K562 (cell line): ENCODE measurements around the gene YPEL1. TPM values are rescaled to one million over a fixed set of nuclear protein-coding genes. Genes with fewer than 3 reads are reported as not detected.
A peak's percentile ranks its signal among the peaks of the same experiment; 100 is the strongest.

Source experiments
- ATF1 ChIP-seq, 2 experiments: fragments of 450-650 bp in 1 of 2; IDR thresholded peaks; 2 replicates each; pipeline ENCODE4 v1.6.1; 2016; ENCODE audit warnings: missing compliant biosample characterization in 1 of 2, missing genetic modification characterization in 1 of 2
- CREB1 ChIP-seq, 2 experiments: sonication (generic) in 1 of 2; formaldehyde crosslinking in 1 of 2; IDR thresholded peaks; 2 replicates each; pipeline versions ENCODE4 v1.6.1 to v1.8.0; 2012 to 2022; ENCODE audit warnings: inconsistent platforms in 1 of 2, mild to moderate bottlenecking in 1 of 2, missing genetic modification reagents in 1 of 2, moderate library complexity in 1 of 2
- KAT2B ChIP-seq: IDR thresholded peaks from one replicate; pipeline ENCODE4 v1.6.1; 2012; ENCODE audit warnings: low read depth, mild to moderate bottlenecking, control low read depth, inconsistent platforms, low read length, moderate library complexity
- KDM4B ChIP-seq, 2 experiments: fragments of 450-650 bp in 1 of 2; sonication (generic) in 1 of 2; IDR thresholded peaks; 2 replicates each; pipeline ENCODE4 v1.6.1; 2016 to 2017; ENCODE audit warnings: borderline replicate concordance in 2 of 2, antibody characterized with exemption in 1 of 2, low read depth in 1 of 2, mild to moderate bottlenecking in 1 of 2
- KLF1 ChIP-seq: fragments of 450-650 bp; IDR thresholded peaks from 2 replicates; pipeline ENCODE4 v1.6.1; 2016; ENCODE audit warnings: missing genetic modification characterization, missing compliant biosample characterization
- L3MBTL2 ChIP-seq: fragments of 450-650 bp; IDR thresholded peaks from 2 replicates; pipeline ENCODE4 v1.6.1; 2016; ENCODE audit warnings: mild to moderate bottlenecking, moderate library complexity
- RB1 ChIP-seq: fragments of 450-650 bp; IDR thresholded peaks from 2 replicates; pipeline ENCODE4 v1.6.1; 2017; ENCODE audit warnings: low read depth, mild to moderate bottlenecking
- STAG1 ChIP-seq: sonication (generic); formaldehyde crosslinking; IDR thresholded peaks from 2 replicates; pipeline ENCODE4 v1.5.0; 2020; ENCODE audit warnings: missing genetic modification reagents, borderline replicate concordance
- ZNF184 ChIP-seq: sonication (generic); formaldehyde crosslinking; IDR thresholded peaks from 2 replicates; pipeline ENCODE4 v1.5.0; 2020; ENCODE audit warnings: missing genetic modification reagents
- polyA plus RNA-seq, 8 experiments: library from polyadenylated mRNA; depleted of rRNA in 4 of 8; stranded (reverse) in 5 of 8; unstranded in 3 of 8; fragments of >200 nt; fragmentation: Nextera tagmentation in 2 of 8; fragmentation: Illumina TruSeq in 1 of 8; extraction: Ambion mirVana in 2 of 8; extraction: Trizol in 1 of 8; gene quantifications; 2 replicates each; pipeline versions ENCODE4 v1.2.1 to v1.2.3, GENCODE V29; 2011 to 2014; ENCODE audit warnings: inconsistent platforms in 1 of 8, missing spikeins in 1 of 8
- total RNA-seq, 7 experiments: library from RNA; depleted of rRNA in 6 of 7; stranded (reverse); fragments of >200 nt in 6 of 7; fragmentation: Illumina TruSeq in 2 of 7; extraction: Trizol in 2 of 7; gene quantifications; 2 replicates each; pipeline versions ENCODE4 v1.2.1 to v1.2.3, GENCODE V29; 2011 to 2021; ENCODE audit warnings: low replicate concordance in 1 of 7
- TF ChIP-seq, protein P1 (sequence below): fragments of 450-650 bp; formaldehyde crosslinking; conservative IDR thresholded peaks from 2 replicates; pipeline ENCODE4 v1.4.0; 2022; ENCODE audit warnings: mild to moderate bottlenecking, missing genetic modification characterization
- TF ChIP-seq, protein P2 (sequence below): sonication (generic); formaldehyde crosslinking; IDR thresholded peaks from 2 replicates; pipeline ENCODE4 v1.8.1; 2023; ENCODE audit warnings: mild to moderate bottlenecking, missing genetic modification reagents

The YPEL1 gene
- total and polyA plus RNA-seq, 9 of the 15 experiments (the other 6 are each of a cell fraction or from before 2014, with no cell fraction given), result 0.07 to 2.2 (median 0.46) TPM

DNA sequence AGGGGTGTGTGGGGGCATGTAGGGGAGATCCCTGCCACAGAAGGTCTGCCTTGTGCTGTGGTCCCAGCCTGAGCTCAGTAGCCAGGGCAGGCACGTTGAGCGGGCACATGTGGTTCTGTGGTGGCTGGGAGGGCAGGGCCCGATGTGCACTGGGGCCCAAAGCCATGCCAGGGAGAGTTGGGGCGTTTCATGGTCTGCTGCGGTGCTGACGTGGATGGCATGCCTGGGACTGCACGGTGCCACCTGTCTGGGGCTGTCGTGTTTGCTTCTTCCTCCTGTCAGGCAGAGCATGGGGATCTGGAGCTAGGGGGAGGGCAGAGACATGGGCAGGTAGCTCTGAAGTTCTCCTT is 50.5 kb downstream of the YPEL1 start (continued):
- TF ChIP-seq, protein P1, sequence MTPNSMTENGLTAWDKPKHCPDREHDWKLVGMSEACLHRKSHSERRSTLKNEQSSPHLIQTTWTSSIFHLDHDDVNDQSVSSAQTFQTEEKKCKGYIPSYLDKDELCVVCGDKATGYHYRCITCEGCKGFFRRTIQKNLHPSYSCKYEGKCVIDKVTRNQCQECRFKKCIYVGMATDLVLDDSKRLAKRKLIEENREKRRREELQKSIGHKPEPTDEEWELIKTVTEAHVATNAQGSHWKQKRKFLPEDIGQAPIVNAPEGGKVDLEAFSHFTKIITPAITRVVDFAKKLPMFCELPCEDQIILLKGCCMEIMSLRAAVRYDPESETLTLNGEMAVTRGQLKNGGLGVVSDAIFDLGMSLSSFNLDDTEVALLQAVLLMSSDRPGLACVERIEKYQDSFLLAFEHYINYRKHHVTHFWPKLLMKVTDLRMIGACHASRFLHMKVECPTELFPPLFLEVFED, result 0 out of 2 replicates have a peak, but pooled peaks have one; percentile 11
- no peak for TF ChIP-seq CREB1 (IDR thresholded peaks at IDR 0.05)
- no peak for TF ChIP-seq CREB1 (CRISPR knock-in tag; IDR thresholded peaks at IDR 0.05)
- no peak for TF ChIP-seq ZNF184 (CRISPR knock-in tag)
- peak; percentile 8; the same call in 1 of the 2 replicates for TF ChIP-seq RB1
- 0 out of 2 replicates have a peak, but pooled peaks have one; percentile 26 for TF ChIP-seq ATF1 (CRISPR knock-in tag; IDR thresholded peaks at IDR 0.05)
- TF ChIP-seq ATF1 (tag; IDR thresholded peaks at IDR 0.05), result no peak
- TF ChIP-seq, protein P2, sequence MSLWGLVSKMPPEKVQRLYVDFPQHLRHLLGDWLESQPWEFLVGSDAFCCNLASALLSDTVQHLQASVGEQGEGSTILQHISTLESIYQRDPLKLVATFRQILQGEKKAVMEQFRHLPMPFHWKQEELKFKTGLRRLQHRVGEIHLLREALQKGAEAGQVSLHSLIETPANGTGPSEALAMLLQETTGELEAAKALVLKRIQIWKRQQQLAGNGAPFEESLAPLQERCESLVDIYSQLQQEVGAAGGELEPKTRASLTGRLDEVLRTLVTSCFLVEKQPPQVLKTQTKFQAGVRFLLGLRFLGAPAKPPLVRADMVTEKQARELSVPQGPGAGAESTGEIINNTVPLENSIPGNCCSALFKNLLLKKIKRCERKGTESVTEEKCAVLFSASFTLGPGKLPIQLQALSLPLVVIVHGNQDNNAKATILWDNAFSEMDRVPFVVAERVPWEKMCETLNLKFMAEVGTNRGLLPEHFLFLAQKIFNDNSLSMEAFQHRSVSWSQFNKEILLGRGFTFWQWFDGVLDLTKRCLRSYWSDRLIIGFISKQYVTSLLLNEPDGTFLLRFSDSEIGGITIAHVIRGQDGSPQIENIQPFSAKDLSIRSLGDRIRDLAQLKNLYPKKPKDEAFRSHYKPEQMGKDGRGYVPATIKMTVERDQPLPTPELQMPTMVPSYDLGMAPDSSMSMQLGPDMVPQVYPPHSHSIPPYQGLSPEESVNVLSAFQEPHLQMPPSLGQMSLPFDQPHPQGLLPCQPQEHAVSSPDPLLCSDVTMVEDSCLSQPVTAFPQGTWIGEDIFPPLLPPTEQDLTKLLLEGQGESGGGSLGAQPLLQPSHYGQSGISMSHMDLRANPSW, result 0 out of 2 replicates have a peak, but pooled peaks have one; percentile 22
- TF ChIP-seq KAT2B, result no peak
- peak; percentile 0; the same call in 1 of the 2 replicates for TF ChIP-seq STAG1 (CRISPR knock-in tag)
- TF ChIP-seq L3MBTL2, result no peak
- TF ChIP-seq KLF1 (tag), result 0 out of 2 replicates have a peak, but pooled peaks have one; percentile 8
- peak in 1 of 2 experiments; percentile 58; a peak in 1 of 4 replicates for TF ChIP-seq KDM4B (IDR thresholded peaks at IDR 0.05; ENCODE audit: borderline replicate concordance in 2 of 2, low read depth in 1 of 2)
